HG03139 (cell line): ENCODE results near the gene PCLO.
"Not testable (repeated sequence)": the region's sequence is repeated elsewhere in the genome, so short reads cannot be mapped to it uniquely, and the experiment has no call there.

ENCODE experiments used
- ATAC-seq: cut with Tn5 transposase; IDR thresholded peaks from one replicate; pipeline ENCODE4 v1.9.1; 2021; ENCODE audit not compliant: unreplicated experiment

Gene PCLO

DNA sequence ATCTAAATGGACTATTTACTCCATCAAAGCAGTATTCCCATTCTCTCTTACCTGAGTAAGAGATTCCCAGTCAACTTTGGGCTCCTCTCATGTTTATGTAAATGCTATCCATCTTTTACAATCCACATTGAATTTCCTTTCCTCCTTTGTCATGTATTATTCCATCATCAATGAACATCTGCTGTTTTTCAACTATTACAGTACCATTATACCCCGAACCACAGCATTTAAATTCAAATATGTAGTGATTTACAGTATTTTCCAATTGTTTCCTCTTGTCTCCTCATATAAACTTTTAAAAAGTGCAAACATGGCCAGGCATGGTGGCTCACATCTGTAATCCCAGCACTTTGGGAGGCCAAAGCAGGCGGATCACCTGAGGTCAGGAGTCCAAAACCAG lies 20.3 kb downstream of the PCLO start:
- ATAC-seq = no peak

- no peak for ATAC-seq
Measured at GRCh38 chr7:83141927-83142326, 20.8 kb downstream of the PCLO start.

DNA sequence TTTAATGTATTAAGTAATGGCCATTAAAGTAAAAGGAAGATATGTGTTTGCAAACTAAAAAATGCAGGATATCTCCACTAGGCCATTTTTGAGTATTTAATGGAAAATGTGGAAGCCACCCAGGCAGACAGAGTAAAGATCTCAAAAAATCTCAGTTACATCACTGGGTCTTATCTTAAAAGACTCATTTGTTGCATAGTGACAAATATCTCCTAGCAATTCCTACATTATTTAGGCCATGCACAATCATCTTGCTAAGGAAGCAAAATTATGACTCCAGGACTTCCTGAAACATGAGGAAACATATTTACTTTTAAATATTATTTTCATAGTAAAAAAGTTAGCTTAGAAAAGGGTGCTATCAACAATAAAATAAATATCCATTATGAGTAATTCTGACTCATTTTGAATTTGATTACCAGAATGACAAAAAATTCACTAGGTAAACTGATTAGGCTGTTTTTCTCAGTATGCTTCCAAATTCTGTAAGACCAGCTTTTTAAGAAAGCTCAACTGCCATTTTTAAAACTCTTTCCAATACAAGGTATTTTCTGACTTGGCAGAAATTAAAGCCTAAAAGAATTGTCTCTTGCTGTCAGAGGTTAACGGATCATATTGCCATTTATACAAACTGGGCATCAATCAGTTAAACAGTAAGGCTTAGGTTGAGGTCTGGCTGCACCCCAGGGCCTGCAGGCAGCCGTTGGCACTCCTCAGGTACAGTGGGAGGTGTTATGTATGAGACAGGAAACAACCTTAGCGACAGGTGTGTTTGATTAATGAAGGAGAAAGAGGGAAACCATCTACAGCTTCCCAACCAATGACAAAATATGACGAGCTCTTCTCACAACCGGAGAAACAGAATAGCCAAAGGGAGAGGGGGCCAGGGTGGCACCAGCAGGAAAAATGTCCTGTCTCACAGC lies 31.8 kb downstream of the PCLO start:
- no peak for ATAC-seq

DNA sequence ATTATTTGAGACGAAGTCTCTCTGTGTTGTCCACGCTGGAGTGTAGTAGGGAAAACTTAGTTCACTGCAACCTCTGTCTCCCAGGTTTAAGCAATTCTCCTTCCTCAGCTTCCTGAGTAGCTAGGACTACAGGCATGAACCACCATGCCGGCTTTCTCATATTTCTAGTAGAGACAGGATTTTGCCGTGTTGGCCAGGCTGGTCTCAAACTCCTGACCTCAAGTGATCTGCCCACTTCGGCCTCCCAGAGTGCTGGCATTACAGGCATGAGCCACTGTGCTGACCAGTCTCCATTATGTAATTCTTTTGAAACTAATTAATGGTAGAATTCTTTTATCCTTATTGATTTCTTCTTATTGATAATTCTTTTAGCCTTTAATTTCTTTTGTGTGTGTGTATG lies 32.5 kb downstream of the PCLO start:
- ATAC-seq = no peak

GRCh38 chr7:83119494-83119893 lies 43.2 kb downstream of the PCLO start:
- no peak for ATAC-seq

DNA sequence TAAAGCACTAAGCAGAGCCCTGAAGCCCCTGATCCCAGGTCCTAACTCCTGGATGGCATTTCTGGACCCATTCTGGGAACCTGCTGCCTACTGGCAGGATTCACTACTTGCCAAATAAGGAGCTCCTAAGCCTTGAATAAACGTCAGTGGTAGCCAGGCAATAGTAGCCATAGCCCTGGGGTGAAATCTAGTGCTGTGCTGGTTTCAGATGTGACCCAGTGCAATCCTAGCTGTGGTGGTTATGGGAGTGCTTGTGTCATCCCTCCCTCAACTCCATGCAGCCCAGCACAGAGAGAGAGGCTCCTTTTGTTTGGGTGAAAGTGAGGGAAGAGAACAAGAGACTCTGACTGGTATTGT lies 43.7 kb downstream of the PCLO start:
- no peak for ATAC-seq

- no peak for ATAC-seq
Measured at GRCh38 chr7:83118347-83119025, 44.2 kb downstream of the PCLO start.

DNA sequence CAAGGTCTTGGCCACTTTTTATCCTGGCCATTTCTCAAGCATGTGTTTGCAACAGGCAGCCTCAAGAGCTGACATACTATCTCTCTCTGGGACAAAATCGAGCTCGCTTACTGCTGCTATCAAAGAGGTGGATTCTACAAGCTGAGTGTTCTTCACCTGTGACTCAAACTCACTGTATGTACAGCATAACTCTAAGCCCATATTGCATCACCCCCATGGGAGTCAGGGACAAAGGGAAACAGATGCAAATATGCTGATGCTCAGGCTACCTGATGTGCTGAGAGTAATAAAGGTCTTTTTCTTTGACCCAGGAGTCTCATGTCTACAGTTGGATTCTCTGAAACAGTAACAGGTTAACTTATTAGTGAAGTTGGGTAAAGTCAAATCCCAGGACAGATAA lies 45.2 kb downstream of the PCLO start:
- no peak for ATAC-seq

DNA sequence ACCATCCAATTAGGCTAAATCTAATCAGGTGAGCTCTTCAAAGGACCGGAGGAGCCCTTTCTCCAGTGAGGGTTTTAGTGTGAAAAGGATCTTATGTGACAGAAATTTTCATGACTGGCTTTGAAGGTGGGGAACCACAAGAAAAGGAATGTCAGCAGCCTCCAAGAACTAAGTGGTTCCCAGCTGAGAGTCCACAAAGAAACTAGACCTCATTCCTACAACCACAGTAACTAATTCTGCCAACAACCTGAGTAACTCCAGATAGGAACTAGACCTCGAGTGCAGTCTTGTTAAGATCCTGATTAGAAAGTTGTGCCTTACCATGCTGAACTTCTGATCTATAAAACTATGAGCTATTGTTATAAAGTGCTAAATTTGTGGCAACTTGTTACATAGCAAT lies 51.3 kb downstream of the PCLO start:
- ATAC-seq = no peak

DNA sequence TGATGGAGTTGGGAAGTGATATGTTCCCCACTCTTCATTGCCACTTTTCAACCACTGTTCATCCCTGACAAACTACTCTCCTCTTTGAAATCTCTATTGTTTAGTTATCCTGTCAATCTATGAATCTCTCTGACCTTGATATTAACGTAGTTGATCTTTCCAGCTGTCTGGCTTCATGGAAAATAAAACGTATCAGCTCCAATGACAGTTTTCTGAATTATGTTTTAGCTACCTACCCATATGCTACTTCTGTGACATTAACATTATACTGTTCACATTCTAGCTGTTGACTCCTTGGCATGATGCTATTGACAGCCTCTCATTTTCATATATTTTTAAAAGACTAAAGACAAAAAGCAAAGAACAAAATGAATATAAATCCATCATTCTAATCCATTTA lies 53.3 kb downstream of the PCLO start:
- ATAC-seq = no peak

DNA sequence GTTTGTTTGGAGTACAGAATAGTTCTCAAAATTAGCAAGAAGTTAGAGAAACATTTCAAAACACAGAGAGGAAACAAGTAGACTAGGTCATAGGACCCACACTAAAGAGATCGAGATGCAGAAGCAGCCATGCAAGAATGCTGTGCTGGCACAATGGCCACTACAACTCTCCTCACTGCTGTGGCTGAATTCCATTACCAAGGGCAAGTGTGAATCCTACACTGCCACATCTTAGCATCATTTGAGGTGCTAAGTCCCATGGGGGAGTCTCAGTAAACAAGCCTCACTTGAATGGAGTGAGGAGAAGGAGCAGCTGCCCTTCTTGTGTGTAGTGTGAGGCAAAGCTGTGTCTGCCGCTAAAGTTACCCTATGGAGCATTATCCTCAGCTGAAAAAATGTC lies 56.7 kb downstream of the PCLO start:
- no peak for ATAC-seq

DNA sequence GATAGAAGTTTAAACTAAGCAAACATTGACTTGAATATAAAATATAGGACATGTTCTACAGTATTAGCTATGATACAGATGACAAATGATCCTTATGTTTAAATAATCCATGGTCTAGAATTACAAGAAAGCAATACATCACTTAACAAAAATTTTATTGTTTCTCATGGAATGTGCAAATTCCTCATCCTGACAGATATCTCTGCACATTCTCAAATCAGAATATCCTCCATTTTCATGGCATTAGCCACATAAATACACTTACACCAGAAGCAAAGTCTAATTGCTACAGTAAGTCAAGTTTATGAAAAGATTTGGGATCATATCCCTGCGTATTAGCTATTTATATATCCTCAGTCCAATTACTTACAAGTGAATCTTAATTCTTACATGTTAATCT lies 57.6 kb downstream of the PCLO start:
- no peak for ATAC-seq

DNA sequence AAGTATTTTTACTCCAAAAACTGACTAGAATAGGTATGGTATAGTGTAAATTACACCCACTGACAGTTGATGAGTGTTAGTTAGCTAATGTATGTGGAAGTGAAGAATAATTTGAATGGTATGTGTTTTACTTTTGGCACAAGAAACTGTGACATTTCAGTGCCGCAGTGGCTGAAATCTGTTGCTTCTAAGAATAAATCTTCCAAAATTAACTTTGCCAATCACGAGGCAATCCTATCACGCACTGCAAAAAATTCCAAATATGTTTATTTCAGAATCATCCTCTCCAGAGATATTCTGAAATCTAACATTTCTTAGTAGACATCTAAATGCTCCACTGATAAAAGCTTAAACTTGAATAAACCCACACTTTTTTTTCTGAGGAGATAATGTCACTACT lies 61.2 kb downstream of the PCLO start:
- ATAC-seq = no peak

DNA sequence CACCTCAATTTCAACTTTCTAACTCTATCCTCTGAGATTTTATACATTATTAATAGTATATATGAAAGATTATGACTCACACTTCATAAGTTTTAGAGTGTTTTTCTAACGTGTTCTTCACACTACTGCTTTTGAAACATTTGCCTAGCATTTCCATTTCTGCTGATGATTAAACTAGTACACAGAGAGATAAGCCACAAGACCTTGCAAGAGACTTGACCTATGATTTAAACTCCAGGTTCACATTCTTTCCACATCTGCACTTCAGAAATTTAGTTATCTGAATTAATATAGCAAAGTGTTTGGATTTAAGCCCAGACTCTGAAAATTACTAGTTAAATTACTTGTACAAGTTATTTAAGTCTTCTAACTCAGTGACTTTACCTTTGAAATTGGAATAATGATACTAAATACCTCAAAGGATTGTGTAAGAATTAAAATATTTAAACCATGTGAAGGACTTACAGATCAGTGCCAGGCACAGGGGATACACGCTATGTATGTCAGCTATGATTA lies 66.6 kb downstream of the PCLO start:
- no peak for ATAC-seq

DNA sequence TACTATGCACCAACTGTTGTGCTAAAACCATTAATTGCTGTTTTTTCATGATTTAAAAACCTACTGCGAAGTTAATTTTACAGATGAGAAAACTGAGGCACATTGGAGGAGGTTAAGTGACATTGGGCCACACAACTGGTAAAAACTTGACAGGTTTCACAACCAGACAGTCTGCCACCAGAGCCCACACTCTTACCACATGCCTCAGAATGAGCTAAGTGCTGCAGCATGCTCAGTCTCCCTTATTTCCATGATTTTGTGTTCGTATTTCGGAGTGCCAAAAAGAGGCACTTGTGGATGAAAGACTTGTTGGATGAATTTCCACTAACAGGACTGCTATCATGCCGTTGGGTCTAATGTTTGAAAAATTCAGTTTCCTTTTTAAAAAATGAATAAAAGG lies 77.4 kb downstream of the PCLO start:
- ATAC-seq = no peak

DNA sequence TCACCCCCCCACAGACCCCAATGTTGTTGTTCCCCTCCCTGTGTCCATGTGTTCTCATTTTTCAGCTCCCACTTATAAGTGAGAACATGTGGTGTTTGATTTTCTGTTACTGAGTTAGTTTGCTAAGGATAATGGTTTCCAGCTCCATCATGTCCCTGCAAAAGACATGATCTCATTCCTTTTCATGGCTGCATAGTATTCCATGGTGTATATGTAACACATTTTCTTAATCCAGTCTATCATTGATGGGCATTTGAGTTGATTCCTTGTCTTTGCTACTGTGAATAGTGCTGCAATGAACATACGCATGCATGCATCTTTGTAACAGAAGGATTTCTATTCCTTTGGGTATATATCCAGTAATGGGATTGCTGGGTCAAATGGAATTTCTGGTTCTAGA lies 82.8 kb downstream of the PCLO start:
- ATAC-seq = not testable (repeated sequence)

DNA sequence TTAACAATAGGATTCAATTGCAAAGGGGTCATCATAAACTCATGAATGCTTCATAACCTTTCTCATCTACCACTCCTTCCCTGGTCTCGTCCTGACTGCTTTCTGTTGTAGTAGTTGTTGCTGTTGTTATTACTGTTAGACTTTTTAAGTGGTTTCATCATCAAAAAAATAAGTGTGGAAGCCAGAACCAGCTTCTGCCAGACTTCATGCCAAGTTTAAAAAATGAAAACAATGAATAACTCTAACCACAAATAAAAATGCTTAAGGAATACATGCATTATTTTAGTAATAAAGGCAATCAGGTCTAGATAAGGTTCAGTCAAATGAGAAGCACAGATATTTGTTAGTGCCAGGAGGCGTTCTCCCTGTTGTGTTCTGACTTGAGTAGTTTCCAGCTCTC lies 85.4 kb downstream of the PCLO start:
- ATAC-seq = no peak

DNA sequence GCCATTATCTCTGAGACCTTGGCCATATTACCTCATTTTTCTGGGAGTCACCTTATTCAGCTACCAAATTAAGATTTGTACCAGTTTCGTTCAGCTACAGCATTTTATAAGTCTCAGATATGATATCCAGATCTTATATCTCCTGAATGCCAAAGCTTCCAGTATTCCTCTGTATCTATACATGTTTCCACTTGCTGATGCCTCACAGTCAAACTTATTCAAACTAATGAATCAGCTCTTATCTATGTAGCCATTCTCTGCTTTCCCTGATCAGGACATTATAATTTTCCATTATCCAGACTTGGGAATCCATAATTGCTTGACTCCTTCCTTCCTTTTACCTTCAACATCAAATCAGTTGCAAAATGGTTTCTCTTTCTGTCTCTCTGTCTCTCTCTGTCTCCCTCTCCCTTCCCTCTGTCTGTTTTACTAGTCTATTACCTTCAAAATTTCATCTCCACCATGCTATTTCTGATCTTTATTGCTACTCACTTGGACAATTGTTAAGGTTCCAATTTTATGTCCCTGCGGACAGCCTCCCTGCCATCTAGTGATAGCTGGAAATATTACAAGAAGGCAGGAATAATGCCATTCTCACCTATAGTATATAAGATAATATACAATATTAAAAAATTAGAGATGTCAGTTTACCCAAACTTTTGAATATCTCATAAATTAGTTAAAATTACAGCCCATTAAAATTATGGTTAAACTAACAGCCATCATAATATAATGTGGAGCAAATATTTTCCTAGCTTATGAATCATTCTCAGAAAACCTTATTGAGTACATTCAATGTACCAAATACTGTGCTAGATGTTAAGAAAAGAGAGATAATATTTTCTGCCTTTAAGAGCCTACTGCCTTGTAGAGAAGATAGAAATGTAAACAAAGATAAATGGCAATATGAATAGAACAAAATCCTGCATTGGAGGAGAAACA lies 89.8 kb downstream of the PCLO start:
- no peak for ATAC-seq

- no peak for ATAC-seq
Measured at GRCh38 chr7:83065714-83066113, 97.0 kb downstream of the PCLO start.

DNA sequence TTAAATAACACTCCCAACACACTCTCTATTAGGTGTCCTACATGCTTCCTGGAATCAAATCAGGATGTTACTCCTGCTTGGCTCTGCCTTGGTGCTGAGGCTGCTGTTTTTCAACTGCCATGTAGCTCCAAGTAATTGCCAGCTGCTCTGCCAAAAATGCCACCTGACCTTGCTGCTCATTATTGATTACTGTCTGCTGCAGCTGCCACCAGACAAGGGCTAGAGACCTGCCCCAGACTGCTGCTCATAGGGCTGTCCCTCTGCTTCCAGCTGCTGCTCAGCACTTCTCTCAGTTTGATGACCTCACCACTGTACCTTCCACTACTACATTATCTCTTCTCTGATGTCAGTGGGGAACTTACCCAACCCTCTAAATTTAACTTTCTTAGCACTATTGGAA lies 102.5 kb downstream of the PCLO start:
- no peak for ATAC-seq

DNA sequence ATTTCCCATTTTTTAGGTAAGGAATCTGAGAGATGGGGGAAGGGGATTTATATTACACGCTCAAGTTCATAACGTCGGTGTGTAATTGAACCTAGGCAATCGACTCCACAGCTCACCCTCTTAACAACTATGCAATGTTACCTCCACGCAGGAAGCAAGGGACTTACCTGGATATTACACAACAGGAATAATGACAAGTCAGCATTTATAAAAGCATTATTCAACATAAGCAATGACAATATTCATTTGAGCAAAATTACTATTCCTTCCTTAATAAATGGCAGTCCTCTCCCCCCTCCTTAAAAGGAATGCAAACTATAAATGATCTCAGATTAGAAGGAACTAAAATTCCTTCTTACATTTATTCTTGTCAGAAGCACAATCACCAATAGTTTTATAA lies 104.0 kb downstream of the PCLO start:
- no peak for ATAC-seq
